K562 (cell line): ENCODE data around the gene FRMD3. TPM values are rescaled to one million over a fixed set of nuclear protein-coding genes. Genes with fewer than 3 reads are reported as not detected.

Source experiments
- ATAC-seq: fragments of 200-7000 bp; cut with Tn5 transposase; 3 replicates; pipeline ENCODE4 v1.9.1; 2020; ENCODE audit warnings: moderate library complexity
- BruUV-seq: library from RNA; stranded (reverse); fragments of 400-500 nt; replicated peaks from 2 replicates; lab custom pipeline; 2021; lab: Mats Ljungman, UMichigan
- CTCF ChIA-PET: fragments of 300-600 bp; formaldehyde crosslinking; extraction: SDS; loops from one replicate; lab custom pipeline; 2021; ENCODE audit warnings: low intra/inter-chr PET ratio; lab: Yijun Ruan, JAX
- POLR2A ChIA-PET: fragments of 300-600, 350-650 bp; sonication (Branson Sonifier 250); formaldehyde crosslinking; extraction: SDS; loops from one replicate; lab custom pipeline; 2021; ENCODE audit warnings: antibody characterized with exemption, inconsistent platforms; lab: Yijun Ruan, JAX
- DNase-seq, 4 experiments: peaks; one replicate each; pipeline versions ENCODE4 v3.0.0 to v3.0.0-alpha.2; 2011 to 2018; ENCODE audit warnings: low spot score in 3 of 4, mixed read lengths in 3 of 4; ENCODE audit errors: extremely low read depth in 1 of 4
- FAIRE-seq: peaks from 2 replicates; lab custom pipeline; 2011; peaks lifted over from hg19 to GRCh38; lab: Jason Lieb, UNC
- H2AFZ ChIP-seq: 2 replicates; pipeline ENCODE4 v1.6.0; 2011; ENCODE audit warnings: low read depth, low read length, control low read depth, inconsistent platforms
- H3K27ac ChIP-seq: fragments of 200-600 bp; 3 replicates; pipeline ENCODE4 v1.8.0; 2011; ENCODE audit warnings: low read depth, mild to moderate bottlenecking, control low read depth, inconsistent platforms, low read length, moderate library complexity, mixed read lengths; ENCODE audit errors: extremely low read depth
- H3K27me3 ChIP-seq, 2 experiments: fragments of 300-600 bp in 1 of 2; 2 replicates in 1 of 2; 3 replicates in 1 of 2; pipeline versions ENCODE4 v1.6.0 to v1.8.0; 2011; ENCODE audit warnings: inconsistent platforms in 2 of 2, low read length in 2 of 2, mild to moderate bottlenecking in 1 of 2, mixed read lengths in 1 of 2, moderate library complexity in 1 of 2; ENCODE audit not compliant: control insufficient read depth in 2 of 2, insufficient read depth in 2 of 2
- H3K36me3 ChIP-seq: fragments of 300-600 bp; 3 replicates; pipeline ENCODE4 v1.8.0; 2011; ENCODE audit warnings: mild to moderate bottlenecking, low read length, inconsistent platforms; ENCODE audit not compliant: control insufficient read depth, insufficient read depth
- H3K4me1 ChIP-seq, 2 experiments: fragments of 200-600 bp in 1 of 2; replicated peaks in 1 of 2; 2 replicates in 1 of 2; 3 replicates in 1 of 2; pipeline versions ENCODE4 v1.5.1 to v1.8.0; 2011; ENCODE audit warnings: inconsistent platforms in 2 of 2, low read length in 2 of 2, mild to moderate bottlenecking in 1 of 2, mixed read lengths in 1 of 2, moderate library complexity in 1 of 2; ENCODE audit not compliant: control insufficient read depth in 2 of 2, insufficient read depth in 2 of 2
- H3K4me2 ChIP-seq: 2 replicates; pipeline ENCODE4 v1.6.1; 2011; ENCODE audit warnings: low read length, control low read depth, inconsistent platforms, mixed read lengths; ENCODE audit not compliant: insufficient read depth
- H3K4me3 ChIP-seq: fragments of 200-600 bp; sonication (generic), shearing (Covaris generic); 2 replicates; pipeline ENCODE4 v1.5.1; 2016; ENCODE audit warnings: control low read depth, inconsistent platforms
- H3K79me2 ChIP-seq: fragments of 200-600 bp; 3 replicates; pipeline ENCODE4 v1.8.0; 2011; ENCODE audit warnings: low read length, inconsistent platforms; ENCODE audit not compliant: control insufficient read depth, insufficient read depth
- H3K9ac ChIP-seq, 2 experiments: 2 replicates each; pipeline versions ENCODE4 v1.6.0 to v1.6.1; 2011; ENCODE audit warnings: low read depth in 2 of 2, low read length in 2 of 2, control low read depth in 1 of 2, inconsistent platforms in 1 of 2, mild to moderate bottlenecking in 1 of 2, mixed read lengths in 1 of 2; ENCODE audit not compliant: insufficient read depth in 1 of 2
- H3K9me1 ChIP-seq: one replicate; pipeline ENCODE4 v1.6.0; 2011; ENCODE audit warnings: inconsistent platforms, mild to moderate bottlenecking, low read length, moderate library complexity; ENCODE audit not compliant: control insufficient read depth, insufficient read depth
- H3K9me3 ChIP-seq: replicated peaks from 2 replicates; pipeline ENCODE4 v1.5.1; 2011; ENCODE audit warnings: low read depth, low read length, inconsistent platforms; ENCODE audit not compliant: control insufficient read depth, insufficient read depth
- H4K20me1 ChIP-seq: replicated peaks from 2 replicates; pipeline ENCODE4 v1.6.1; 2011; ENCODE audit warnings: low read length, inconsistent platforms, mixed read lengths; ENCODE audit not compliant: control insufficient read depth, insufficient read depth
- E2F1 ChIP-seq: sonication (generic); formaldehyde crosslinking; IDR thresholded peaks from 2 replicates; pipeline ENCODE4 v1.8.1; 2023; ENCODE audit warnings: mild to moderate bottlenecking, missing genetic modification reagents, moderate library complexity
- HOXB6 ChIP-seq: fragments of 250-450 bp; sonication (Bioruptor Pico); IDR thresholded peaks from 2 replicates; pipeline ENCODE4 v1.5.1; 2022; ENCODE audit warnings: mild to moderate bottlenecking, borderline replicate concordance
- KDM2B ChIP-seq: fragments of 250-450 bp; sonication (Bioruptor Pico); IDR thresholded peaks from 2 replicates; pipeline ENCODE4 v1.8.0; 2021; ENCODE audit warnings: mild to moderate bottlenecking, moderate library complexity
- PRPF4 ChIP-seq: fragments of 200-400 bp; formaldehyde crosslinking; IDR thresholded peaks from one replicate; pipeline ENCODE4 v1.6.1; 2017; ENCODE audit warnings: low read length, low read depth, mild to moderate bottlenecking; ENCODE audit not compliant: insufficient read depth, poor library complexity, severe bottlenecking
- RNF219 ChIP-seq: fragments of 250-450 bp; sonication (Bioruptor Pico); IDR thresholded peaks from 2 replicates; pipeline ENCODE4 v1.5.0; 2022; ENCODE audit warnings: mild to moderate bottlenecking
- SRSF1 ChIP-seq: fragments of 200-400 bp; formaldehyde crosslinking; IDR thresholded peaks from 2 replicates; pipeline ENCODE4 v1.6.1; 2017; ENCODE audit warnings: mild to moderate bottlenecking, low read depth, low read length, moderate library complexity
- ZBTB7A ChIP-seq: IDR thresholded peaks from 2 replicates; pipeline ENCODE4 v1.6.1; 2011; ENCODE audit warnings: low read depth, mild to moderate bottlenecking, low read length, moderate library complexity, borderline replicate concordance; ENCODE audit not compliant: control insufficient read depth
- ZBTB8A ChIP-seq: fragments of 450-650 bp; IDR thresholded peaks from 2 replicates; pipeline ENCODE4 v1.6.1; 2018; ENCODE audit warnings: mild to moderate bottlenecking, moderate library complexity; ENCODE audit not compliant: partially characterized antibody
- ZFP1 ChIP-seq: fragments of 450-650 bp; formaldehyde crosslinking; IDR thresholded peaks from 2 replicates; pipeline ENCODE4 v1.4.0; 2020; ENCODE audit warnings: mild to moderate bottlenecking, mixed read lengths
- ZNF316 ChIP-seq: fragments of 450-650 bp; IDR thresholded peaks from 2 replicates; pipeline ENCODE4 v1.6.1; 2016
- ZNF518B ChIP-seq: fragments of 250-450 bp; sonication (Bioruptor Pico); IDR thresholded peaks from 2 replicates; pipeline ENCODE4 v1.5.0; 2021; ENCODE audit warnings: mild to moderate bottlenecking, moderate library complexity
- WGBS: fragments of 100-300 bp; shearing (Covaris generic); methylation state at CpG from one replicate; pipeline ENCODE4 v1.1.6; 2016; ENCODE audit warnings: low coverage, mixed read lengths; ENCODE audit not compliant: insufficient coverage; ENCODE audit errors: missing lambda C conversion rate; 5-methylcytosine and 5-hydroxymethylcytosine counted together
- in situ Hi-C: fragments of 300-500 bp; cut with MboI; formaldehyde crosslinking; loops from 4 replicates; pipeline ENCODE4 v1.15.0; 2018; ENCODE audit warnings: inconsistent platforms, mixed read lengths
- intact Hi-C: fragments of 100-400 bp; cut with micrococcal nuclease; formaldehyde crosslinking; loops from 2 replicates; pipeline ENCODE4 v1.14.2; 2022
- polyA plus RNA-seq, 8 experiments: library from polyadenylated mRNA; depleted of rRNA in 4 of 8; stranded (reverse) in 5 of 8; unstranded in 3 of 8; fragments of >200 nt; fragmentation: Nextera tagmentation in 2 of 8; fragmentation: Illumina TruSeq in 1 of 8; extraction: Ambion mirVana in 2 of 8; extraction: Trizol in 1 of 8; gene quantifications; 2 replicates each; pipeline versions ENCODE4 v1.2.1 to v1.2.3, GENCODE V29; 2011 to 2014; ENCODE audit warnings: inconsistent platforms in 1 of 8, missing spikeins in 1 of 8
- total RNA-seq, 7 experiments: library from RNA; depleted of rRNA in 6 of 7; stranded (reverse); fragments of >200 nt in 6 of 7; fragmentation: Illumina TruSeq in 2 of 7; extraction: Trizol in 2 of 7; gene quantifications; 2 replicates each; pipeline versions ENCODE4 v1.2.1 to v1.2.3, GENCODE V29; 2011 to 2021; ENCODE audit warnings: low replicate concordance in 1 of 7

The FRMD3 gene
- total and polyA plus RNA-seq, 9 of the 15 experiments (the other 6 are each of a cell fraction or from before 2014, with no cell fraction given) = 0.09 to 0.51 (median 0.21) TPM

- no peak for DNase-seq
- H3K4me2 ChIP-seq = no peak overlapping the region
- no peak overlapping the region for H3K4me3 ChIP-seq
- no peak overlapping the region for H3K27ac ChIP-seq
- intact Hi-C loops (no loop called here), in situ Hi-C loops (no loop called here)
- no peaks in the 10 kb centered on the region for H3K4me1 ChIP-seq
- no peak overlapping the region for H2AFZ ChIP-seq
- ChIA-PET CTCF (no interaction called here), POLR2A (interaction anchor here (1.1 kb wide), 1 partner anchor 62 kb away, joined by 3 read pairs; no protein-coding TSS in a partner anchor)
- no peaks in the 10 kb centered on the region for H3K27me3 ChIP-seq
- no peaks in the 10 kb centered on the region for H3K9me3 ChIP-seq
- H3K79me2 ChIP-seq = no peaks in the 10 kb centered on the region
- no peaks in the 10 kb centered on the region for H3K9me1 ChIP-seq
- no peaks in the 10 kb centered on the region for H3K36me3 ChIP-seq
- no peak overlapping the region for H3K9ac ChIP-seq
- ATAC-seq = no peak
- no peaks in the 10 kb centered on the region for H4K20me1 ChIP-seq
- FAIRE-seq = no peak
- WGBS = 3% methylated on average over 10 of the region's 10 CpGs
- BruUV-seq = no TSS peak
- TF ChIP-seq ZNF518B (CRISPR knock-in tag) (no peak), ZNF316 (no peak), RNF219 (CRISPR knock-in tag) (no peak), ZBTB7A (no peak), KDM2B (no peak), E2F1 (CRISPR knock-in tag) (no peak), HOXB6 (no peak), PRPF4 (no peak), ZBTB8A (no peak), ZFP1 (CRISPR knock-in tag) (no peak), SRSF1 (no peak)
Measured at GRCh38 chr9:83403527-83404238, 134.5 kb downstream of the FRMD3 start.
